ENCODE measurements around the gene TMEM164.

TMEM164 gene

DNA sequence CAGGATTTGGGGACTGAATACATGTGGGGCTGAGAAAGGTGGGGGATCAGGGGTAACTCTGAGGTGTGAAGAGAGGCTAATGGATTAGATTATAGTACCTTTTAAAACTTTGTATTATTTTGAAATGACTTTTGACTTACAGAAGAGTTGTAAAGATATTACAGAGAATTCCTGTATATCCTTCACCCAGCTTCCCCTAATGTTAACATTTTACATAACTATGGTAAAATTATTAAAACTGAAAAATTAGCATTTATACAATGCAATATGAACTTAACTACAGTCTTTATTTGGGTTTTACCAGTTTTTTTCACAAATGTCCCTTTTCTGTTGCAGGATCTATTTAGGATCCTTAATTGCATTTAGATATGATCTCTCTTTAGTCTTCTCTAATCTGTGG is 57.4 kb downstream of the TMEM164 start:
- TF ChIP-seq, protein P1, sequence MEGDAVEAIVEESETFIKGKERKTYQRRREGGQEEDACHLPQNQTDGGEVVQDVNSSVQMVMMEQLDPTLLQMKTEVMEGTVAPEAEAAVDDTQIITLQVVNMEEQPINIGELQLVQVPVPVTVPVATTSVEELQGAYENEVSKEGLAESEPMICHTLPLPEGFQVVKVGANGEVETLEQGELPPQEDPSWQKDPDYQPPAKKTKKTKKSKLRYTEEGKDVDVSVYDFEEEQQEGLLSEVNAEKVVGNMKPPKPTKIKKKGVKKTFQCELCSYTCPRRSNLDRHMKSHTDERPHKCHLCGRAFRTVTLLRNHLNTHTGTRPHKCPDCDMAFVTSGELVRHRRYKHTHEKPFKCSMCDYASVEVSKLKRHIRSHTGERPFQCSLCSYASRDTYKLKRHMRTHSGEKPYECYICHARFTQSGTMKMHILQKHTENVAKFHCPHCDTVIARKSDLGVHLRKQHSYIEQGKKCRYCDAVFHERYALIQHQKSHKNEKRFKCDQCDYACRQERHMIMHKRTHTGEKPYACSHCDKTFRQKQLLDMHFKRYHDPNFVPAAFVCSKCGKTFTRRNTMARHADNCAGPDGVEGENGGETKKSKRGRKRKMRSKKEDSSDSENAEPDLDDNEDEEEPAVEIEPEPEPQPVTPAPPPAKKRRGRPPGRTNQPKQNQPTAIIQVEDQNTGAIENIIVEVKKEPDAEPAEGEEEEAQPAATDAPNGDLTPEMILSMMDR (conservative IDR thresholded peaks at IDR 0.05): no peak
- no peak for TF ChIP-seq ZFX (IDR thresholded peaks at IDR 0.05)
- H3K27ac ChIP-seq: no peak overlapping the region

DNA sequence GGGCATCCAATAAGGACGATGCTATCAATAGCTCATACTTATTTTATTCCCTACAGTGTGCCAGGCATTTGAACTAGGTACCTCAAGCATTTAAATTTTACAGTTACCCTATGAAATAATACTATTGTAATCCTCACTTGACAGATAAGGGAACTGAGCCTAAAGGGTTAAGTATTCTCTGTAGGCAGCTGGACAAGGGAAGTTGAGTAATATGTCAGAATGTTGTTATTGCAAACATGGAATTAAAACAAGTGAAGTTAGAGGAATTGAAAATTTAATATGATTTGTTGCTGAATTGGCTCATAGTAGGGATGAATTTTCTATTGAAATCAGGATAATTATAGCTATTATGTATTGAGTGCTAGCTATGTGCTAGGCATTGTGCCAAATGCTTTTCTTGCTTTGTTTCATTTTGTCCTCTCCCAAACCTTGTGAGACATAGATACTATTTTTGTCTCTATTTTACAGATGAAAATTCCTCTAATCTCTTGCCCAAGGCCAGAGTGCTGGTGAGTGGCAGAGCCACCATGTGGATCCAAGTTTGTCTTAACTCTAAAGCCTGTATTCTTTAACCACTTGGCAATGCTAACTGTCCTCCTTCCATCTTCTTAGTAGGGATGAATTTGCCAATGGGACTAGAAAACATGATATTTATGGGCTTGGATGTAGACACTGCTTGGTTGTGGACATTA is 58.1 kb downstream of the TMEM164 start:
- TF ChIP-seq, protein P1 (conservative IDR thresholded peaks at IDR 0.05): no peak
- no peak for TF ChIP-seq ZFX (IDR thresholded peaks at IDR 0.05)
- no peak overlapping the region for H3K27ac ChIP-seq

DNA sequence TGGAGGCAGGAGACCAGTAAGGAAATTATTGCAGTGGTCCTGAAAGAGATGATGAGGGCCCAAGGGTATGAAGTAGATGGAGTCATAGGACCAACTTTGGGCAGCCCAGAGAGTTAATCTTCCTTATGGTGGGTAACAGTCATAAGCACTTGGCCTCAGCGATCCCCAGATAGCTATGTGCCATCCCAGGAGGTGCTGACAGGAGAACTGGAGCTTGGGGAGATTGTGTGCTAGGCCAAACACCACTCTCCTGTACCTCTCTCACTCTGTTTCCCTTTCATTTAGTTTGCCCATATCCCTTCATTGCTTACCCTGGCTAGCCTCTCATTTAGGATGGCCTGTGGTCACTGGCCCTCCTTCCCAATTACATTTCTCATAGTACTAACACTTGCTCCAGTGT is 60.0 kb downstream of the TMEM164 start:
- TF ChIP-seq, protein P1 (conservative IDR thresholded peaks at IDR 0.05): no peak
- no peak for TF ChIP-seq ZFX (IDR thresholded peaks at IDR 0.05)

DNA sequence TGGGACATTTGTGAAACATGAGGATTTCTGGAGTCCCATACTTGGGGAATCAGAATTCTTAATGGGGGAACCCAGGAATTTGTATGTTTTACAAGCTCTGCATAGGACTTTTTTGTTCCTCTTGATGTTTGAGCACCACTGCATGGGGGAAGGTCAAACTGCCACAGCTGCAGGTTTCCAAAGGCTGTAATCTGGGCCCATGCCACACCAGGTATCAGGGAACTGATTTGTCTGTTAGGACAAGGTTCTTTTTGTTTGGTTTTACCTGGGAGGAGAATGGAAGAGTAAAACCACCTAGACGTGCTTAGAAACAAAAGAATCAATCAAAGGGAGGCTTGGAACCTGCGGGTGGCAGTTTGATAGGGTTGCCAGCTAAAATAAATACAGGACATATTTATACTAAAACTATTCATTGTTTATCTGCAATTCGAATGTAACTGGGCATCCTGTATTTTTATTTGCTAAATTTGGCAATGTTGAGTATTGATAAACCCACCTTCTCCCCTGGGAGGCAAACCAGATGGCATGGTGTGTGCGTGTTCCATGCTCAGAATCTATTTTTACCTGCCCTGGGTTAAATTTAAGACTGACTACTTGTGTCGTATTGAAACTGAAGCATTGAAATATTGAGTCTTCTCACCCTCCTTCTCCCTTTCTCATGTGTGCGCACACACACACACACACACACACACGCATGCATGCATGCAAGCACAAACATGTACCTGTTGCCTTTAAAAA is 63.7 kb downstream of the TMEM164 start:
- no peak overlapping the region for H3K27ac ChIP-seq
- TF ChIP-seq ZFX (IDR thresholded peaks at IDR 0.05): no peak
- TF ChIP-seq, protein P1 (conservative IDR thresholded peaks at IDR 0.05): no peak

More for the DNA sequence above, 60.0 kb downstream of the TMEM164 start:
- H3K27ac ChIP-seq: no peak overlapping the region

DNA sequence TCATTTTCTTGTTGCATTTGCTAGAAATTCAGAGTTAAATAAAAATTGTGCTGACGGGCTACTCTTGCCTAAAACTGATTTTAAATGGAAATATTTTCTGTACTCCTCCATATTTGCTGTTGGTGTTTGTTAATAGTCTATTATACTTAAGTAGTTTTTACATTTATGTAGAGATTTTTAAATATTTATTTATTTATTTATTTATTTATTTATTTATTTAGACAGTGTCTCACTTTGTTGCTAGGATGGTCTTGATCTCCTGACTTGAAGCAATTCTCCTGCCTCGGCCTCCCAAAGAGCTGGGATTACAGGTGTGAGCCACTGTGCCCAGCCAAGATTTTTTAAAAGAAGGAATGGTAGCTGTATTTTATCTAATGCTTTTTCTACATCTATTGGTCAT is 68.1 kb downstream of the TMEM164 start:
- H3K27ac ChIP-seq: no peak overlapping the region

DNA sequence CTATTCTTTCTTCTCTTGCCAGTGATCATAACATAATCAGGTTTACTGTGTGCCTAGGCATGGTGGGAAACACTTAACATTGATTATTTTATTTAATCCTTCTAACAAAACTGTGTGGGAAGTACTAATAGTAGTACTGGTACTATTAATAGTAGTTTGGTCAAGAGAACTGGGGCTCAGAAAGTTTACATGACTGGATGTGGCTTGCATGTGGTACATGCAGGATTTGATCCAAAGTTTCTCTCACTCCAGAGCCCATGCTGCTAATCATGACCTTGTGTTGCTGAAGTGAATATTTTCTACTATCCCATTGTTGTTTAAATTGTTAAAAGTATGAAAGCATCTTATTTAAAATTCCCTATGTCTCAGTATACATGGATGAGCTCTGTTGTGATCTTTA is 78.4 kb downstream of the TMEM164 start:
- peak overlapping the region; percentile 62 for H3K27ac ChIP-seq

More for the DNA sequence above, 68.1 kb downstream of the TMEM164 start:
- no peak for TF ChIP-seq ZFX (IDR thresholded peaks at IDR 0.05)
- TF ChIP-seq, protein P1 (conservative IDR thresholded peaks at IDR 0.05): no peak

DNA sequence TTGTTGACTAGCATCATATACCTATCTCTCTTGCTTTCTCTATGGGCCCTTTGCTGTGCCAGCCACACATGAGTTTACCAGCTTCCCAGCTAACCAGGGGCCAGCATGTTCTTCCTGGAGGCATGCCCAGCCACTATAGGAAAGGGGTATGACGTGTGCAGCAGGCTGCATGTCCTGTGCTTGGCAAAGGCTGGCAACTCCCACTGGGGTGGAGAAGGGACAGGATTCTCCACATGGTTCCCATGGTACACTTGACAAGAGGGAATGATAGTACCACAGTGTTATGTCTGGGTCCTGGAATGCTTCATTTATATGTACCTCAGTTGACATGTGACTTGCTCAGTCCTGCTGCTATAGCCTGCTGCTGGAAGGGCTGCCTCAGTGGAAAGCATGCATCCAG is 78.8 kb downstream of the TMEM164 start:
- peak overlapping the region; percentile 62 for H3K27ac ChIP-seq
- no peak for TF ChIP-seq ZFX (IDR thresholded peaks at IDR 0.05)
- TF ChIP-seq, protein P1 (conservative IDR thresholded peaks at IDR 0.05): no peak

More for the DNA sequence above, 78.4 kb downstream of the TMEM164 start:
- TF ChIP-seq, protein P1 (conservative IDR thresholded peaks at IDR 0.05): no peak
- no peak for TF ChIP-seq ZFX (IDR thresholded peaks at IDR 0.05)

Data from C4-2B (cell line).